GM23248 (cell line): Measurements from ENCODE around the gene TLE3.

Experiments used
- EZH2 ChIP-seq: fragments of 200-600 bp; sonication (generic); IDR thresholded peaks from 2 replicates; pipeline ENCODE4 v1.6.1; 2018; ENCODE audit warnings: antibody characterized with exemption, mild to moderate bottlenecking; ENCODE audit not compliant: insufficient read depth, poor library complexity, severe bottlenecking
- EZH2phosphoT487 ChIP-seq: fragments of 200-600 bp; sonication (generic); IDR thresholded peaks from 2 replicates; pipeline ENCODE4 v1.6.1; 2018; ENCODE audit warnings: antibody characterized with exemption, moderate library complexity, mild to moderate bottlenecking, low read depth; ENCODE audit not compliant: insufficient read depth

DNA sequence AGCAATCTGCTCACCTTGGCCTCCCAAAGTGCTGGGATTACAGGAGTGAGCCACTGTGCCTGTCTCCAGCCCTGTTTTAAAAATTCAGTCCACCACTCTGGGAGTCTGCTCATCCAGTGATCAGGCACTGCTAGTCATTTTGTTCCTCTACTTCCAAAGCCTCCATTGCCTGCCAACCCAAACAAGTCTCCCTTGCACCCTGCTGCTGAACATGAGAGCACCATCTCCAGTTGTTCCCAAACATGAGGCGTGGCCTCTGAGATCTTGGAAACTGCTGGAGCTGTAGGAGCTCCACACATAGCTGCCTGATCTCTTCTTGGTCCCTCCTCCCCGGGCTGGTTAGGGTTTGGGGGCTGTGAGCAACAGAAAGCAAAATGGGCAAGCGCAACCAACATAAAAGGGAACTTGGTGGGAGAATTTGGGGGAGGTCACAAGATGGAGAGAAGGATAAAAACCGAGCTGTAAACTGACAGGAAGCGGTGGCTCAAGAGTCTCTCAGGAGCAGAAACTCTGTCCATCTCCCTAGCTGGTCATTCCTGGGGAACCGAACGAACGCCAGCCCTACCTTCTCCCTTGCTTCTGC lies 49.6 kb upstream of the TLE3 start:
- TF ChIP-seq EZH2phosphoT487 (no peak), EZH2 (no peak)
